SK-N-SH treated with all-trans-retinoic acid at 6 μM for 48 hours (cell line): ENCODE measurements around the gene LSS.
A peak's percentile ranks its signal among the peaks of the same experiment; 100 is the strongest.

Source experiments
- ATAC-seq: fragments of 200-7000 bp; cut with Tn5 transposase; 3 replicates; pipeline ENCODE4 v1.9.1; 2020; ENCODE audit warnings: mild to moderate bottlenecking, moderate library complexity
- ARNTL ChIP-seq: fragments of 450-650 bp; formaldehyde crosslinking; IDR thresholded peaks from 2 replicates; pipeline ENCODE4 v1.5.0; 2020; ENCODE audit warnings: low read depth, mild to moderate bottlenecking, moderate library complexity, borderline replicate concordance
- BACH2 ChIP-seq: fragments of 250-450 bp; sonication (Bioruptor Pico); IDR thresholded peaks from 2 replicates; pipeline ENCODE4 v1.9.0; 2021; ENCODE audit warnings: mild to moderate bottlenecking, borderline replicate concordance
- CREB5 ChIP-seq: fragments of 250-450 bp; sonication (Bioruptor Pico); IDR thresholded peaks from 2 replicates; pipeline ENCODE4 v1.5.1; 2020; ENCODE audit warnings: low read depth, mild to moderate bottlenecking, moderate library complexity
- CSDC2 ChIP-seq: fragments of 250-450 bp; sonication (Bioruptor Pico); IDR thresholded peaks from 2 replicates; pipeline ENCODE4 v1.5.0; 2020; ENCODE audit warnings: mild to moderate bottlenecking, moderate library complexity
- CSRNP3 ChIP-seq: fragments of 250-450 bp; sonication (Bioruptor Pico); IDR thresholded peaks from 2 replicates; pipeline ENCODE4 v1.5.1; 2021; ENCODE audit warnings: mild to moderate bottlenecking, moderate library complexity
- ESRRG ChIP-seq: fragments of 250-450 bp; sonication (Bioruptor Pico); IDR thresholded peaks from 2 replicates; pipeline ENCODE4 v1.6.1; 2021; ENCODE audit warnings: mild to moderate bottlenecking
- GLIS3 ChIP-seq: fragments of 250-450 bp; sonication (Bioruptor Pico); IDR thresholded peaks from 2 replicates; pipeline ENCODE4 v1.5.0; 2020; ENCODE audit warnings: mild to moderate bottlenecking, moderate library complexity
- ISL1 ChIP-seq: fragments of 250-450 bp; sonication (Bioruptor Pico); IDR thresholded peaks from 2 replicates; pipeline ENCODE4 v2.1.2; 2022; ENCODE audit warnings: mild to moderate bottlenecking, moderate library complexity
- OSR1 ChIP-seq: fragments of 250-450 bp; sonication (Bioruptor Pico); IDR thresholded peaks from 2 replicates; pipeline ENCODE4 v1.8.0; 2022; ENCODE audit warnings: moderate library complexity, mild to moderate bottlenecking, inconsistent platforms
- PATZ1 ChIP-seq: fragments of 250-450 bp; sonication (Bioruptor Pico); IDR thresholded peaks from 2 replicates; pipeline ENCODE4 v1.8.0; 2020; ENCODE audit warnings: mild to moderate bottlenecking, moderate library complexity, borderline replicate concordance
- POU6F1 ChIP-seq: fragments of 250-450 bp; sonication (Bioruptor Pico); IDR thresholded peaks from 2 replicates; pipeline ENCODE4 v1.8.0; 2021; ENCODE audit warnings: low read depth, mild to moderate bottlenecking, moderate library complexity, borderline replicate concordance
- PPARA ChIP-seq: fragments of 250-450 bp; sonication (Bioruptor Pico); IDR thresholded peaks from 2 replicates; pipeline ENCODE4 v1.5.0; 2020; ENCODE audit warnings: mild to moderate bottlenecking, borderline replicate concordance
- RARB ChIP-seq: fragments of 250-450 bp; sonication (Bioruptor Pico); IDR thresholded peaks from 2 replicates; pipeline ENCODE4 v1.8.0; 2021; ENCODE audit warnings: mild to moderate bottlenecking, moderate library complexity
- SNAI2 ChIP-seq: fragments of 250-450 bp; sonication (Bioruptor Pico); IDR thresholded peaks from 2 replicates; pipeline ENCODE4 v1.5.0; 2020; ENCODE audit warnings: mild to moderate bottlenecking, moderate library complexity
- TCF4 ChIP-seq: fragments of 250-450 bp; sonication (Bioruptor Pico); IDR thresholded peaks from 2 replicates; pipeline ENCODE4 v1.8.0; 2021; ENCODE audit warnings: mild to moderate bottlenecking, moderate library complexity, borderline replicate concordance
- TOX ChIP-seq: fragments of 250-450 bp; sonication (Bioruptor Pico); IDR thresholded peaks from 2 replicates; pipeline ENCODE4 v1.8.0; 2021; ENCODE audit warnings: mild to moderate bottlenecking, moderate library complexity, borderline replicate concordance
- TSHZ2 ChIP-seq: fragments of 250-450 bp; sonication (Bioruptor Pico); IDR thresholded peaks from 2 replicates; pipeline ENCODE4 v1.5.0; 2020; ENCODE audit warnings: mild to moderate bottlenecking, moderate library complexity
- ZC3H10 ChIP-seq: fragments of 250-450 bp; sonication (Bioruptor Pico); IDR thresholded peaks from 2 replicates; pipeline ENCODE4 v1.5.1; 2021; ENCODE audit warnings: mild to moderate bottlenecking, moderate library complexity
- ZFP30 ChIP-seq: fragments of 450-650 bp; formaldehyde crosslinking; IDR thresholded peaks from 2 replicates; pipeline ENCODE4 v1.5.0; 2022; ENCODE audit warnings: mild to moderate bottlenecking, moderate library complexity
- ZNF70 ChIP-seq: fragments of 450-650 bp; formaldehyde crosslinking; IDR thresholded peaks from 2 replicates; pipeline ENCODE4 v1.5.0; 2020; ENCODE audit warnings: mild to moderate bottlenecking, moderate library complexity
- ZNF8 ChIP-seq: fragments of 450-650 bp; formaldehyde crosslinking; IDR thresholded peaks from 2 replicates; pipeline ENCODE4 v1.5.0; 2020; ENCODE audit warnings: mild to moderate bottlenecking, moderate library complexity

Gene LSS

GRCh38 chr21:46188226-46189212 is 40.1 kb downstream of the LSS start:
- peak; percentile 14 for ATAC-seq
- TF ChIP-seq ISL1 (CRISPR knock-in tag) (no peak), PATZ1 (CRISPR knock-in tag) (no peak), GLIS3 (CRISPR knock-in tag) (no peak), TOX (CRISPR knock-in tag) (no peak), OSR1 (no peak), TCF4 (CRISPR knock-in tag) (no peak), ESRRG (no peak), CSRNP3 (CRISPR knock-in tag) (no peak), BACH2 (CRISPR knock-in tag) (no peak), ZFP30 (CRISPR knock-in tag) (no peak), SNAI2 (CRISPR knock-in tag) (no peak), PPARA (CRISPR knock-in tag) (no peak), ZNF70 (CRISPR knock-in tag) (no peak), ZC3H10 (CRISPR knock-in tag) (no peak)

- TF ChIP-seq ZNF70 (CRISPR knock-in tag) = no peak
- no peak for TF ChIP-seq SNAI2 (CRISPR knock-in tag)
- TF ChIP-seq ZC3H10 (CRISPR knock-in tag) = no peak
- no peak for TF ChIP-seq ISL1 (CRISPR knock-in tag)
- TF ChIP-seq CREB5 (CRISPR knock-in tag) = no peak
- TF ChIP-seq ZNF8 (CRISPR knock-in tag) = no peak
- TF ChIP-seq RARB (CRISPR knock-in tag) = no peak
- TF ChIP-seq ESRRG = no peak
- TF ChIP-seq GLIS3 (CRISPR knock-in tag) = no peak
- TF ChIP-seq ARNTL (CRISPR knock-in tag) = no peak
- TF ChIP-seq POU6F1 (CRISPR knock-in tag) = no peak
- no peak for TF ChIP-seq CSRNP3 (CRISPR knock-in tag)
- no peak for TF ChIP-seq TSHZ2 (CRISPR knock-in tag)
- no peak for TF ChIP-seq TCF4 (CRISPR knock-in tag)
- TF ChIP-seq TOX (CRISPR knock-in tag) = no peak
- no peak for TF ChIP-seq OSR1
- TF ChIP-seq BACH2 (CRISPR knock-in tag) = no peak
- TF ChIP-seq CSDC2 (CRISPR knock-in tag) = no peak
- no peak for TF ChIP-seq PATZ1 (CRISPR knock-in tag)
- no peak for ATAC-seq
These were observed 40.8 kb downstream of the LSS start for GRCh38 chr21:46187814-46188213.
